Lower lobe of right lung (tissue), 2 donors: ENCODE measurements around the gene FLT1. TPM values are rescaled to one million over a fixed set of nuclear protein-coding genes. Genes with fewer than 3 reads are reported as not detected.

ENCODE experiments used
- ATAC-seq, 2 donors: fragments of 200-7000 bp; cut with Tn5 transposase; one replicate each; pipeline ENCODE4 v1.9.1; 2020 to 2022; ENCODE audit warnings: mild to moderate bottlenecking in 2 of 2, moderate library complexity in 2 of 2
- DNase-seq: peaks from one replicate; pipeline ENCODE4 v3.0.0-alpha.2; 2020
- H3K27ac ChIP-seq: fragments of 200-600 bp; one replicate; pipeline ENCODE4 v1.8.0; 2022
- H3K27me3 ChIP-seq: fragments of 200-600 bp; one replicate; pipeline ENCODE4 v1.8.0; 2022; ENCODE audit warnings: low read depth
- H3K36me3 ChIP-seq: fragments of 200-600 bp; one replicate; pipeline ENCODE4 v1.8.0; 2022; ENCODE audit warnings: mild to moderate bottlenecking
- H3K4me1 ChIP-seq: fragments of 200-600 bp; one replicate; pipeline ENCODE4 v1.8.0; 2022
- H3K4me3 ChIP-seq: fragments of 200-600 bp; one replicate; pipeline ENCODE4 v1.8.0; 2022; ENCODE audit warnings: mild to moderate bottlenecking
- H3K9me3 ChIP-seq: fragments of 200-600 bp; one replicate; pipeline ENCODE4 v1.8.0; 2022
- intact Hi-C: fragments of 100-400 bp; cut with DNase I; formaldehyde crosslinking; loops from one replicate; pipeline ENCODE4 v1.11.0; 2022
- total RNA-seq: library from RNA; stranded (reverse); fragmentation: NEBNext Ultra II Directional; extraction: Animal tissue kit (Norgen Biotek cat#: 25700); gene quantifications from one replicate; pipeline ENCODE4 v1.2.1, GENCODE V29; 2021
- TF ChIP-seq, protein P1 (sequence below): fragments of 200-600 bp; IDR thresholded peaks from one replicate; pipeline ENCODE4 v1.8.0; 2022; ENCODE audit warnings: antibody characterized with exemption, mild to moderate bottlenecking
- donor health status: DM: no; HTN: yes; CAD: no; lungs with severe emphysema.

The FLT1 gene
- total RNA-seq, 1 donor from 2014 or later = 41.9 TPM

DNA sequence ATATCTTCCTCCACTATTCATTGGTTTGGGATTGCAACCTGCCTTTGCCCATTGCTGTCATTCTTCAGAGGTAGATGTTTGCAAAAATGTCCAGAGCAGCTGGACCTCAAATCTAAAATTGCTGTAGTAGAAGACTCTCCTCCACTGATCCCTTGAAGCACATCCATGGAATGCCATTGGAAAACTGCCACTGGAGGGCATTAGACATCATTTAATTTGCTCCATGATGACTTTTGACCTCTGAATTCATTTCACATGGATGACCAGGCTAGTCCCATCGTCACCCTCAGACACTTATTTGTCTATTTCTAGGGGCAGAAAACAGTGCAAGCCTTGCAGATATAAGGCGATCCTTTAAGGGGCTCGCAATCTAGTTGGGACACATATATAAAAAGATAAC, 33.9 kb upstream of the FLT1 start:
- Histone ChIP-seq H3K9me3 (no peaks in the 10 kb centered on the region), H3K27ac (no peak overlapping the region), H3K27me3 (peaks cover 31% of the 10 kb centered on the region), H3K4me1 (peaks cover 18% of the 10 kb centered on the region), H3K36me3 (no peaks in the 10 kb centered on the region), H3K4me3 (no peak overlapping the region)
- DNase-seq = no peak
- intact Hi-C loops = no loop called here
- ATAC-seq = no peak
- TF ChIP-seq, protein P1, sequence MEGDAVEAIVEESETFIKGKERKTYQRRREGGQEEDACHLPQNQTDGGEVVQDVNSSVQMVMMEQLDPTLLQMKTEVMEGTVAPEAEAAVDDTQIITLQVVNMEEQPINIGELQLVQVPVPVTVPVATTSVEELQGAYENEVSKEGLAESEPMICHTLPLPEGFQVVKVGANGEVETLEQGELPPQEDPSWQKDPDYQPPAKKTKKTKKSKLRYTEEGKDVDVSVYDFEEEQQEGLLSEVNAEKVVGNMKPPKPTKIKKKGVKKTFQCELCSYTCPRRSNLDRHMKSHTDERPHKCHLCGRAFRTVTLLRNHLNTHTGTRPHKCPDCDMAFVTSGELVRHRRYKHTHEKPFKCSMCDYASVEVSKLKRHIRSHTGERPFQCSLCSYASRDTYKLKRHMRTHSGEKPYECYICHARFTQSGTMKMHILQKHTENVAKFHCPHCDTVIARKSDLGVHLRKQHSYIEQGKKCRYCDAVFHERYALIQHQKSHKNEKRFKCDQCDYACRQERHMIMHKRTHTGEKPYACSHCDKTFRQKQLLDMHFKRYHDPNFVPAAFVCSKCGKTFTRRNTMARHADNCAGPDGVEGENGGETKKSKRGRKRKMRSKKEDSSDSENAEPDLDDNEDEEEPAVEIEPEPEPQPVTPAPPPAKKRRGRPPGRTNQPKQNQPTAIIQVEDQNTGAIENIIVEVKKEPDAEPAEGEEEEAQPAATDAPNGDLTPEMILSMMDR = no peak

DNA sequence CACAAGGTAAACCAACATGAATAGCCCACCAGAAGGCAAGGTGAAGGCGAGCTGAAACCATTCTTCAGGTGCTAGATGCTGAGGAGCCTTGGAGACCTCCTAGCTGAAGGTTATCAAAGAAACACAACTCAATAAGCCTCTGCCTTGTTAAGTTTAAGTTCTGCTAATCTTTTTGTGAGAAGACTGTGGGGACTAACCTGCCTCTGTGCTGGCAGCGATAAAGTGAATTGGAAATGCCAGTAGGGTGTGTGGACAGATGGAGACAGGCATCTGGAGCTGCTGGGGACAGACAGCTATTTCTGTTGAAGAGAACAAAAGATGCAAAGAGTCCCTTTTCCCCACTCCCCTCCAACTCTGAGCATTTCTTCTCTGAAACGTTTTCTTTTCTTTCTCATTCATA, 33.5 kb upstream of the FLT1 start:
- Histone ChIP-seq H3K4me1 (peaks cover 18% of the 10 kb centered on the region), H3K27ac (no peak overlapping the region), H3K9me3 (no peaks in the 10 kb centered on the region), H3K4me3 (no peak overlapping the region), H3K36me3 (no peaks in the 10 kb centered on the region), H3K27me3 (peaks cover 27% of the 10 kb centered on the region)
- intact Hi-C loops = no loop called here
- TF ChIP-seq, protein P1 = no peak
- ATAC-seq (no peak), DNase-seq (no peak)

DNA sequence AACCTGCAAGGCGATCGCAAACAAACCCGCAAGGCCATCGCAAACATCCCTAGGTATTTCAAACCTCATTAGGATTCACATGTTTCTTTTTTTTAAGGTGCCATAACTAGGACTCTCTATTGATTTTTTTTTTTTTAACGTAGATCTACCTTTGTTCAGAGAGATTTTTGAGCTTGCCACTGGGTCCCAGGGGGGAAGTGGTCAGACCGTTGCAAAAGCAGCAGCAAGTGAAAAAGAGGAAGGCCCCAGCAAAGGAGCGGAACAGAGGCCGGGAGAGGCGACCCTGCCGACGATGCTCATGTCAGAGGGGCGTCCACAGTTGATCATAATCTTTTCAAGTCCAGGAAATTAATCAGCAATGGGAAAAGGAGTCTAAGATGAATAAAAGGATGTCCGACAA, 32.7 kb upstream of the FLT1 start:
- Histone ChIP-seq H3K9me3 (no peaks in the 10 kb centered on the region), H3K27ac (no peak overlapping the region), H3K27me3 (peaks cover 19% of the 10 kb centered on the region), H3K36me3 (no peaks in the 10 kb centered on the region), H3K4me1 (peaks cover 18% of the 10 kb centered on the region), H3K4me3 (no peak overlapping the region)
- intact Hi-C loops = no loop called here
- TF ChIP-seq, protein P1 = no peak
- DNase-seq (peak; percentile 68), ATAC-seq (peak in 1 of 2 donors; percentile 27)

DNA sequence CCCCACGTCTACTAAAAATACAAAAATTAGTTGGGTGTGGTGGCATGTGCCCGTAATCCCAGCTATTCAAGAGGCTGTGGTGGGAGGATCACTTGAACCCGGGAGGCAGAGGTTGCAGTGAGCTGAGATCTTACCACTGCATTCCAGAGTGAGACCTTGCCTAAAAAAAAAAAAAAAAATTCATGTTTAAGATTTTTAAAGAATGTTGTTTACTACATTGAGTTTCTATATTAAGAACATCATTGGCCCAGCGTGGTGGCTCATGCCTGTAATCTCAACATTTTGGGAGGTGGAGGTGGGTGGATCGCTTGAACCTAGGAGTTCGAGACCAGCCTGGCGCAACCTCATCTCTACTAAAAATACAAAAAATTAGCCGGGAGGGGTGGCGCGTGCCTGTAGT, 31.9 kb upstream of the FLT1 start:
- TF ChIP-seq, protein P1 = no peak
- Histone ChIP-seq H3K9me3 (no peaks in the 10 kb centered on the region), H3K4me1 (peaks cover 16% of the 10 kb centered on the region), H3K36me3 (no peaks in the 10 kb centered on the region), H3K4me3 (no peak overlapping the region), H3K27ac (no peak overlapping the region), H3K27me3 (peaks cover 16% of the 10 kb centered on the region)
- intact Hi-C loops = no loop called here
- no peak for DNase-seq
- ATAC-seq = no peak

DNA sequence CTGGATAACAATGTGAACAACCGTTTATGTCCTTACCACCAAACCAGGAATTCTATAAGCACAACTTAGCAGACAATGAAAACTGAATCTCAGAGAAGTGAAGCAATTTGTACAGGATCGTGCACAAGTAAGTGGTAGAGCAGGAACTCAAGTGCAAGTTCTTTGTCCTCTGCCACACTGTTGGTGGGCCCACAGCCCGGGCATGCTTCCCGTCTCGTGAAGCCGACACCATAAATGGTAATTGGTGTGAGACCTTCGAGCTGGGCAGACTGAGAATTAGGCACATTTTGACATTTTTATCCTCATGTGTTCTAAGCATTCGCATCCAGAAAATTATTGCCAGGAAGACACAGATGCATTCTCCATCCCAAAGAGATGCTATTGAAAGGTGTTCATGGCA, 27.9 kb upstream of the FLT1 start:
- Histone ChIP-seq H3K9me3 (no peaks in the 10 kb centered on the region), H3K36me3 (no peaks in the 10 kb centered on the region), H3K27me3 (no peaks in the 10 kb centered on the region), H3K27ac (no peak overlapping the region), H3K4me1 (no peaks in the 10 kb centered on the region), H3K4me3 (no peak overlapping the region)
- intact Hi-C loops = no loop called here
- DNase-seq = no peak
- TF ChIP-seq, protein P1 = no peak
- no peak for ATAC-seq

DNA sequence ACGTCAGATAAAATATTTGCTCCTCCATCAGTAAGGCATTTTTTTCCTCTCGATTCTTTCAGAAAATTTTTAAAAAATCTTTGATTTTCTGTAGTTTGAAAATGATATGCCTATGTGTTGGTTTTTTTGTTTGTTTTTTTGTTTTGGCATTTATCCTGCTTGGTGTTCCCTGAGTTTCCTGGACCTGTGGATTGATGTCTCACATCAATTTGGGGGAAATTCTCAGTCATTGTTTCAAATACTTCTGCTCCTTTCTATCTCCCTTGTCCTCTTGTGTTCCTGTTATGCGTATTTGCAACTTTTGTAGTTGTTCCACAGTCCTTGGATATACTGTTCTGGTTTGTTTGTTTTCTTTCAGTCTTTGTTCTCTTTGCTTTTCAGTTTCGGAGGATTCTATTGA, 18.8 kb upstream of the FLT1 start:
- H3K27ac ChIP-seq = no peak overlapping the region
- TF ChIP-seq, protein P1 = no peak
- H3K4me3 ChIP-seq = no peak overlapping the region
- H3K27me3 ChIP-seq = no peaks in the 10 kb centered on the region
- H3K9me3 ChIP-seq = no peaks in the 10 kb centered on the region
- no peaks in the 10 kb centered on the region for H3K4me1 ChIP-seq
- intact Hi-C loops = no loop called here
- no peaks in the 10 kb centered on the region for H3K36me3 ChIP-seq
- no peak for DNase-seq
- ATAC-seq = no peak
